Hepatocyte (in vitro differentiated cells): ENCODE results near the gene TTLL3.
"Not testable (repeated sequence)": the region's sequence is repeated elsewhere in the genome, so short reads cannot be mapped to it uniquely, and the experiment has no call there.

ENCODE experiments used
- EZH2 ChIP-seq: fragments of 200-600 bp; sonication (generic); IDR thresholded peaks from 2 replicates; pipeline ENCODE4 v1.6.1; 2016; ENCODE audit warnings: antibody characterized with exemption, mild to moderate bottlenecking, borderline replicate concordance
- EZH2phosphoT487 ChIP-seq: fragments of 200-600 bp; sonication (generic); IDR thresholded peaks from one replicate; pipeline ENCODE4 v1.6.1; 2018; ENCODE audit warnings: antibody characterized with exemption, mild to moderate bottlenecking, low read depth, moderate library complexity; ENCODE audit not compliant: unreplicated experiment, severe bottlenecking
- TF ChIP-seq, protein P1 (sequence below): fragments of 200-600 bp; sonication (generic); IDR thresholded peaks from 2 replicates; pipeline ENCODE4 v1.5.1; 2016; ENCODE audit warnings: antibody characterized with exemption, mild to moderate bottlenecking; ENCODE audit not compliant: poor library complexity

DNA sequence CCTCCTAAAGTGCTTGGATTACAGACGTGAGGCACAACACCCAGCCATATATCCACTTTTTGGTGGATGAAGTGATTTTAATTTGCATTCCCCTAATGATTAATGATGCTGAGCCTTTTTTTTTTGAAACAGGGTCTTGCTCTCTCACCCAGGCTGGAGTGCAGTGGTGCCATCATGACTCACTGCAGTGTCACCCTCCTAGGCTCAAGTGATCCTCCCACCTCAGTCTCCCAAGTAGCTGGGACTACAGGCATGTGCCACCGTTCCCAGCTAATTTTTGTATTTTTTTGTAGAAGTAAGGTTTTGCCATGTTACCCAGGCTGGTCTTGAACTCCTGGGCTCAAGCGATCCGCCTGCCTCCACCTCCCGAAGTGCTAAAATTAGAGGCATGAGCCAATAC is 62.0 kb downstream of the TTLL3 start:
- TF ChIP-seq, protein P1, sequence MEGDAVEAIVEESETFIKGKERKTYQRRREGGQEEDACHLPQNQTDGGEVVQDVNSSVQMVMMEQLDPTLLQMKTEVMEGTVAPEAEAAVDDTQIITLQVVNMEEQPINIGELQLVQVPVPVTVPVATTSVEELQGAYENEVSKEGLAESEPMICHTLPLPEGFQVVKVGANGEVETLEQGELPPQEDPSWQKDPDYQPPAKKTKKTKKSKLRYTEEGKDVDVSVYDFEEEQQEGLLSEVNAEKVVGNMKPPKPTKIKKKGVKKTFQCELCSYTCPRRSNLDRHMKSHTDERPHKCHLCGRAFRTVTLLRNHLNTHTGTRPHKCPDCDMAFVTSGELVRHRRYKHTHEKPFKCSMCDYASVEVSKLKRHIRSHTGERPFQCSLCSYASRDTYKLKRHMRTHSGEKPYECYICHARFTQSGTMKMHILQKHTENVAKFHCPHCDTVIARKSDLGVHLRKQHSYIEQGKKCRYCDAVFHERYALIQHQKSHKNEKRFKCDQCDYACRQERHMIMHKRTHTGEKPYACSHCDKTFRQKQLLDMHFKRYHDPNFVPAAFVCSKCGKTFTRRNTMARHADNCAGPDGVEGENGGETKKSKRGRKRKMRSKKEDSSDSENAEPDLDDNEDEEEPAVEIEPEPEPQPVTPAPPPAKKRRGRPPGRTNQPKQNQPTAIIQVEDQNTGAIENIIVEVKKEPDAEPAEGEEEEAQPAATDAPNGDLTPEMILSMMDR, result not testable (repeated sequence)
- not testable (repeated sequence) for TF ChIP-seq EZH2, EZH2phosphoT487
